ENCODE measurements around the gene KRTAP10-9.
"Not testable (repeated sequence)": the region's sequence is repeated elsewhere in the genome, so short reads cannot be mapped to it uniquely, and the experiment has no call there.

Gene KRTAP10-9

DNA sequence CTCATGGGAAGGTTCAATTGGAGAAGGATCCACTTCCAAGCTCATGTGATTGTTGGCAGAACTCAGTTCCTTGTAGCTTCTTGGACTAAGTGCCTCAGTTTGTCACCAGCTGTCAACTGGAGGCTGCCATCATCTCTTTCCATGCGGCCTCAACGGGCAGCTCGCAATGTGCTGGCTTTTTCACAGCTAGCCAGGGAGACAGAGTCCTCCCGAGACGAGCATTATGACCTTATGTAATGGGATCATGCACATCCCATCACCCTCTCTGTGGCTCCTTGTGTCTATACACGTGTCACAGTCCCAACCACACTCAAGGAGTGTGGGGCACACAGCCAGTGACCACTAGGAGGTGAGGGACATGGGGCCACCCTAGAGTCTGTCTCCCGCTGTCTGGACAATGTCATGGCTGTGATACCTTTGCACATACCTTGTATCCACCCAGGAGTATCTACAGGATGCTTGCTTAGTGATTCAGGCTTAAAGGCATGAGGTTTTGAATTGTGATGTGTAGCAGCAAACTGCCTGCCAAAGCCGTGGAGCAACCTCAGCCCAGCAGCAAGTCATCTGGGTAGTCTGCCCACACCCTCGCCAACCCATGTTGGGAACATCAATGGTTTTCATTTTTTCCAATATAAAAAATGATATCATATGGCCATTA, 30.7 kb upstream of the KRTAP10-9 start:
- no peak for DNase-seq

GRCh38 chr21:44598061-44598460, 28.8 kb upstream of the KRTAP10-9 start:
- no peak for DNase-seq

DNA sequence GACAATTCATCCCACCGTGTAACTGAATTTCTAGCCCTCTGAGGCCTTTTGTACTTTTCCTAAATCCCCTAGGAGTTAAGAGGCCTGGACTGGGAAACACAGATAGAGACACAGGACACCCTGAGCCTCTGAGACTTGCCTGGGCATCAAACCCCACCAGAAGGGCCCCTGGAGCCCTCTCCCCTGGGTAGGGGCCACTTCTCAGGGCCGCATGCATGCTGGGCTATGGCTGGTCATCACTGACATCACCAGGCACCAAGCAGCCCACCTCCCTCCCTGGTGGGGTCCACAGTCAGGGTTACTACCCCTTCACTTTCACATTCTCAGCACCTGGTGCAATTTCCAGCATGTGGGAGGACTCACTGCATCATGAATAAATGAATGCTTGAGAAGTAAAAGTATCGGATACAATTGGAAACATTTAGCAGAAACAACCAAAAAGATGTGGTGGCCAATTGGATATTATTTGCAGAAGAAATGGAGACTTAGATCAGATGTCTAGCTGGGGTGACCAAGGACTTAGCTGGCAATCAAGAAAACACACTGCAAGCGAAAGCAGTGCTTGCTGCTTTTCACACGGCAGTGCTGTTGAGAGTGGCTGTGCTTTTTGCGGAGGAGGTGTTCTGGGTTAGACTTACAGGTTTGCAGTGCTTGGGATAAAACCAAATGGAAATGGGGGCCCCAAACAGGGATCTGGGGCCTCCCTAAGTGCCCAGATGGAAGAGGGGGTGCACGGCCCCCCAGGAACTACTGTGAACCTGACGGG, 27.4 kb upstream of the KRTAP10-9 start:
- no peak for DNase-seq

DNA sequence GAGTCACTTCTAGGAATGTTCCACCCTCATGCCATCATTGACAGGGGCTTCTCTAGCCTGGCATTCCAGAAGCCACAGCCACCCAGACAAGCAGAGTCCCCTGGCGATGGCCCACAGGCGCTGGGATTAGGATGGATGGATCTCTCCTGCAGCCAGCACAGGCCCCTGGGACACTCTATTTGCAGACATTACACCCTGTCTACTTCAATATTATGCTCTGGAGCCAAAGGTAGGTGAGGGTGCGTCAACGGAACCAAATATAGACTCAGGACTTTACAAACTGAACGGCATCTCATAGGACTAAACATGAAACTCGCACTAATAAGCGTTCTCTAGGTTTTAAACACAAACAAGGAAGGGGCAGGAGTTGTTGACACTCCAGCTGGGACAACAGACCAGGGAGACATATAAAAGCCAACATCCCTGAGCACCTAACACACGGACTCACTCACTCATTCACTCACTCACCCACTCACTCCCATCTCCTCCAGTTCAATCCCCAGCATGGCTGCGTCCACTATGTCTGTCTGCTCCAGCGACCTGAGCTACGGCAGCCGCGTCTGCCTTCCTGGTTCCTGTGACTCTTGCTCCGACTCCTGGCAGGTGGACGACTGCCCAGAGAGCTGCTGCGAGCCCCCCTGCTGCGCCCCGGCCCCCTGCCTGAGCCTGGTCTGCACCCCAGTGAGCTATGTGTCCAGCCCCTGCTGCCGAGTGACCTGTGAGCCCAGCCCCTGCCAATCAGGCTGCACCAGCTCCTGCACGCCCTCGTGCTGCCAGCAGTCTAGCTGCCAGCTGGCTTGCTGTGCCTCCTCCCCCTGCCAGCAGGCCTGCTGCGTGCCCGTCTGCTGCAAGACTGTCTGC, 26.5 kb upstream of the KRTAP10-9 start, which contains the start of gene KRTAP10-7:
KRTAP10-7 (plus strand) TSS at position 480 of the 861 bp plus-strand sequence; CDS start at position 505, 25 bp downstream.
- DNase-seq: not testable (repeated sequence)

GRCh38 chr21:44601091-44601490, 25.8 kb upstream of the KRTAP10-9 start:
- DNase-seq: not testable (repeated sequence)

DNA sequence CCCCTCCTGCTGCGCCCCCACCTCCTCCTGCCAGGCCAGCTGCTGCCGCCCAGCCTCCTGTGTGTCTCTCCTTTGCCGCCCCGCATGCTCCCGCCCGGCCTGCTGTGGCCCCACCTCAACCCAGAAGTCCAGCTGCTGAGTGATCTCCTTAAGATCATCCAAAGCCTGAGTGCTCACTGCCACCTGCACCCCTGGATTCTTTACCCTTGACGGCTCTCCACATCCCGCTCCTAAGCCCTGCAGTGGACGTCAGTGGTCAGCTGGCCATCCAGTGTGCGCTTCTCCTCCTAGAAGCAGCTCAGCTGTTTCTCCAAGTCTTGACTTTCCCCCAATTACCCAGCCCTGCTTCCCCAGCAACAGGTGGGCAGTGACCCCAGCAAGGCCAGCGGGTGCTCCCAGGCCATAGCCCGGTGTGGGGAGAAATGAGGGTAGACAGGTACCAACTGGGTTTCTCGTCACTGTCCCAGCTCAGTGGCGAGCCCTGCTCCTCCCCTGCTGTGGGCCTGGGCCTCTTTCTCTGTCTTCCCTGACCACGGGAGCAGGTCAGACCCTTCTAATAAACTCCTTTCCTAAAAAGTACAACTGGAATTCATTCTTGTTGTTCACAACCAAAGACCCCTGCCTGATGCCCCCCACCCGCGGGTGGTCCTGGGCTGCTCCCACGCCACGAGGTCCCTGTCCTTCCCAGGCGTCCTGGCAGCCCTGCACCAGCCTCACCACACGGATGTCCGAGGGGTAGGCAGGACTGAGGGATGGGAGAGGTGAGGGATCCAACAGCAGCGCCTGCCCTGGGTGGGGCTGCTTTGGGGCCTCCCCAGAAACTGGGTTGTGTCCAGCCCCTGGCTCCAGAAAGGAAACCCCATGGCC, 25.1 kb upstream of the KRTAP10-9 start:
- DNase-seq: no peak

DNA sequence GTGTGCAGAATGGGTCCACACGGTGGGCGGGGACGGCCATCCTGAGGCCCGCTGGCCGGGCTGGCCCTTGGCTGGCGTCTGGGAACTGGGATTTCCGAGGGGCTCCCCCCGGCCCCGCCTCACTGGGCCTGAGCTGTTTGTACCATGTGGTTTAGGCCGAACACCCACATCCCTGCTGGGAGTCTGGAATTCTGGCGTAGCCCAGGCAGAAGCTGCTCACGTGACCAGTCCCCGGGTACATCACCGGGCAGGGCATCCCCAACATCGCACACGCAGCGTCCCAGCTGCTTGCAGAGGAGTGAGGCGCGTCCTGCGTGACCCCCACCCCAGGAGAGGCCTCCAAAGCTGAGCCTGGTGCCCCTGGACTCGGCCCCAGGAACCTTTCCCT, 24.4 kb upstream of the KRTAP10-9 start:
- DNase-seq: no peak

DNA sequence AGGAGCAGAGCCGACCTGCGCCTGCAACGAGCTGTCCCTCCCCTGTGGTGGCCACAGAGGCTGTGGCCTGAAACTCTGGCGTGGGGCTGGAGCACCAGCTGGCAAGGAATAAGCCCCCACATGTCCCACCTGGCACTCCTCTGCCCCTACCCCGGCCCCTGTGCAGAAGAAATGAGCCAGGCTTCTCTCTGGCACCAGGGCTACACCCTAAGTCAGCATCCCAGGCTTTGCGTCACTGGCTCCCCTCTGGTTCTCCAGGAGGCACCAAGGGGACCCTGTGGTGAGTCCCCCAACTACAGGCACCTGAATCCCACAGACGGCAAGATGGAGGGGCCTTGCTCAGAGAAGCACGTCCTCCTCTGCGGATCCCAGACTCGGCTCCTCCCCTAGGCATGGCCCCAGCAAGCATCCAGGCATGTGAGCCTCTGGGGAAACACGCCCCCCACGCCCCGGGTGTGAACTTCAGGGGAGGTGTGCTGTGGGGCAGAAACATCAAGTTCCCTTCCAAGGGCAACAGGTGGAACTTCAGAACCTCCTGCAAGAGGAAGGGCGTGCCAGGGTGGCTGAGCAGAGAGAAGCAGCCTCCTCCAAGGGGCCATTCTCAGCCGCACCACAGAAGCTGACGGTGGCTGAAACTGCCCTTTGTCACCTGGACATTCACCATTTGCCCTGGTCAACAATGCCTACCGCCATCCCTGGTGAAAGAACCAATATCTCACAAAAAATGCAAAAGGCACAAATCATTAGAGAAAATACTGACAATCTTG, 23.6 kb upstream of the KRTAP10-9 start:
- no peak for DNase-seq

GRCh38 chr21:44603911-44604310, 23.0 kb upstream of the KRTAP10-9 start:
- DNase-seq: no peak

- no peak for DNase-seq
Observed at GRCh38 chr21:44606495-44606894, 20.4 kb upstream of the KRTAP10-9 start.

- no peak for DNase-seq
Observed at GRCh38 chr21:44609193-44609592, 17.7 kb upstream of the KRTAP10-9 start.

DNA sequence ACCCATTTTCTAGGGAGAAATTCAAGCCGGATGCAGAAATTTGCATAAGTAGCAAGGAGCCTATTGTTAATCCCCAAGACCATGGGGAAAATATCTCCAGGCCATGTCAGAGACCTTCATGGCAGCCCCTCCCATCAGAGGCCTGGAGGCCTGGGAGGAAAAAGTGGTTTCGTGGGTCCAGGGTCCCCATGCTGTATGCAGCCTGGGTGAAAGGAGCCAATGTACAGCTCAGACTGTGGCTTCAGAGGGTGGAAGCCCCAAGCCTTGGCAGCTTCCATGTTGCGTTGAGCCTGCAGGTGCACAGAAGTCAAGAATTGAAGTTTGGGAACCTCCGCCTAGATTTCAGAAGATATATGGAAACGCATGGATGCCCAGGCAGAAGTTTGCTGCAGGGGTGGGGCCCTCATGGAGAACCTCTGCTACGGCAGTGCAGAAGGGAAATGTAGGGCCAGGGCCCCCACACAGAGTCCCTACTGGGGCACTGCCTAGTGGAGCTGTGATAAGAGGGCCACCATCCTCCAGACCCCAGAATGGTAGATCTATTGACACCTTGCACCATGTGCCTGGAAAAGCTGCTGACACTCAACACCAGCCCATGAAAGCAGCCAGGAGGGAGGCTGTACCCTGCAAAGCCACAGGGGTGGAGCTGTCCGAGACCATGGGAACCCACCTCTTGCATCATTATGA, 16.6 kb upstream of the KRTAP10-9 start:
- not testable (repeated sequence) for DNase-seq

- no peak for DNase-seq
Observed at GRCh38 chr21:44611551-44611950, 15.3 kb upstream of the KRTAP10-9 start.

DNA sequence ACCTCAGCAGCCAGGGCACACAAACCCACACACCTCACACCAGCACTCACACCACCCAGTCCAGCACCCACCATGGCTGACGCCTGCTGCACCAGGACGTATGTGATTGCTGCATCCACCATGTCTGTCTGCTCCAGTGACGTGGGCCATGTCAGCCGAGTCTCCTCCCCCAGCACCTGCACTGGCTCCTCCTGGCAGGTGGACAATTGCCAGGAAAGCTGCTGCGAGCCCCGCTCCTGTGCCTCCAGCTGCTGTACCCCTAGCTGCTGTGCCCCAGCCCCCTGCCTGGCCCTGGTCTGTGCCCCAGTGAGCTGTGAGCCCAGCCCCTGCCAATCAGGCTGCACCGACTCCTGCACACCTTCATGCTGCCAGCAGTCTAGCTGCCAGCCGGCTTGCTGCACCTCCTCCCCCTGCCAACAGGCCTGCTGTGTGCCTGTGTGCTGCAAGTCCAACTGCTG, 14.8 kb upstream of the KRTAP10-9 start, which contains the start of gene KRTAP10-8:
KRTAP10-8 (plus strand) TSS at position 51 of the 458 bp plus-strand sequence; CDS start at position 73, 22 bp downstream.
- no peak for DNase-seq

- DNase-seq: no peak
Observed at GRCh38 chr21:44612669-44613229, 14.1 kb upstream of the KRTAP10-9 start.

- no peak for DNase-seq
Observed at GRCh38 chr21:44613386-44614155, 13.3 kb upstream of the KRTAP10-9 start.

- no peak for DNase-seq
Observed at GRCh38 chr21:44614161-44614631, 12.7 kb upstream of the KRTAP10-9 start.

DNA sequence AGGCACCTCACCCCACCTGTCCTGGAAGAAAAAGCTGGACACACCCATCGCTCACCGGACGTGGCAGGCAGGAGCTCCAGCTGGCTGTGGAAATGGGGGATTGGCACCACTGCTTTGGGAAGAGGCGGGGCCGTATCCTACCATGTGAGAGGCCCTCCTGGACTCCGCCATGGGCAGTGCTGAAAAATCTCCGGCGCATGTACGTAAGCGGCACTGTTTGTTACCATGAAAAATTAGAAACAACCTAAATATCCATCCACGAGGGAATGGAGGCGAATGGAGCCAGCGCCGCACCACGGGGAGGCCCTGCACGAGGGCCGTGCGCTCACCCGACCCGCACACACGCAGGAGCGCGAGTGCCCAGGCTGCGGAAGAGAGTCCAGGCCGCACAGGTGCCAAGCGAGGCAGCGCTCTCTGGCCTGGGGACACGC, 11.9 kb upstream of the KRTAP10-9 start:
- no peak for DNase-seq

DNA sequence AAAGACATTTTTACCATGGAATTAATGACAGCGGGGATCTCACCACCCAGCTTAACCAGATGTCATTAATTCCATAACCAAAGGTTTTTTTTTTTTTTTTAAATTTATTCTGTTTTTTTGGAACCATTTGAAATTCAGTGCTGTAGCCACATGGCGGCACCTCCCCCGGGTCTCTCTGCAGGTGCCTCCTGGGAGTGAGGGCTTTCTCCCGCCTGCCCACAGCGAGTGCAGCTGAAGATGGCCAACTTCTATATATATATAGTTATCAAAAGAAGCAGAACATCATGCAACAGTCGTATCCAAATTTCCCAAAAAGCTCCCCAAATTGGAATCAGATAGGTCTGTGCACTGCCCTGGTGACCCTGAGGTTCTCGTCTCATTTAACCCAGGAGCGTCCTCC, 11.4 kb upstream of the KRTAP10-9 start:
- DNase-seq: no peak
